ENCODE measurements around the gene FGD5.

FGD5 gene

DNA sequence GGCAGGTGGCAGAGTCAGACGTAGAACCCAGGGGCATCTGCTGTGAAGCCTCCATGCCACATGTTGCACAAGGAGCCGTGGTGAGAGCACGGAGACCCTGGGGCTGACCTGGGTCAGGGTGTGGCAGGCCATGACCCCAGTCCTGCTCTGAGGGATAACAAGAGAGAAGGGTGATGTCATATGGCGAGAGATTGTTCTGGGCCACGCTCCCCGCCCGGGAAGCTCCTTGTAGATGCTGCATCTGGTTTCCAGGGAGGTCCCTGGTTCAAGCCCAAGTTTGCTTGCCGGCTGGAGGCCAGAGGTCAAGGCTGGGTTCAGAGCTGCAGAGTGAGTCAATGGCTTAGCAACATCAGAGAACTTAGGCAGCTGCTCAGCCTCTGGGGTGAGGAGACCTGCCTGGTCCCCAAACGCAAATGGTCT lies 17.3 kb downstream of the FGD5 start:
- H3K4me3 ChIP-seq (ENCODE audit: low read length) = no peak overlapping the region
- no peak for DNase-seq (ENCODE audit: low read depth)
- no peaks in the 10 kb centered on the region for H3K9me3 ChIP-seq (ENCODE audit: control insufficient read depth, low read length)
- no peaks in the 10 kb centered on the region for H3K36me3 ChIP-seq (ENCODE audit: control insufficient read depth, insufficient read depth, low read length, severe bottlenecking)
- H3K9ac ChIP-seq (ENCODE audit: low read length) = no peak overlapping the region
- H3K27me3 ChIP-seq (replicated peaks; ENCODE audit: control insufficient read depth, insufficient read depth, low read length) = peaks cover 12% of the 10 kb centered on the region
- peaks cover 27% of the 10 kb centered on the region for H3K4me1 ChIP-seq (ENCODE audit: control insufficient read depth, insufficient read depth, low read length)

- Histone ChIP-seq H3K4me3 (ENCODE audit: low read length) (no peak overlapping the region), H3K36me3 (ENCODE audit: control insufficient read depth, insufficient read depth, low read length, severe bottlenecking) (no peaks in the 10 kb centered on the region), H3K9ac (ENCODE audit: low read length) (no peak overlapping the region), H3K9me3 (ENCODE audit: control insufficient read depth, low read length) (no peaks in the 10 kb centered on the region), H3K4me1 (ENCODE audit: control insufficient read depth, insufficient read depth, low read length) (peaks cover 27% of the 10 kb centered on the region), H3K27me3 (replicated peaks; ENCODE audit: control insufficient read depth, insufficient read depth, low read length) (no peaks in the 10 kb centered on the region)
- no peak for DNase-seq (ENCODE audit: low read depth)
Observed at GRCh38 chr3:14837186-14837877, 18.6 kb downstream of the FGD5 start.

DNA sequence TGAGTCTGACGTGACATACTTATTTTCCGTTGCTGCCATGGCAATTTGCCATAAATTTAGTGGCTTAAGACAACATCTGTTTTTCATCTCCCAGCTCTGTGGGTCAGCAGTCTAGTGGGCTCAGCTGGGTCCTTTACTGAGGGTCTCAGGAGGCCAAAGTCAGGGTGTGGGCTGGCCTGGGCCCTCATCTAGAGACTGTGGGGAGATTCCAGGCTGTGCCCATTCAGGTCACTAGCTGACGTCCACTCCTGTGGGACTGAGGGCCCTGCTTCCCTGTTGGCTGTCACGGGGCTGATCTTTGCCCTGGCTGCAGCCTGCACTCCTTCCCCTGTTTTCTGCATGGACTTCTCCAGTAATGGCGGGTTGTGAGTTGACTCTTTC lies 19.1 kb downstream of the FGD5 start:
- H3K4me3 ChIP-seq (ENCODE audit: low read length) = no peak overlapping the region
- H3K9ac ChIP-seq (ENCODE audit: low read length) = no peak overlapping the region
- no peak for DNase-seq (ENCODE audit: low read depth)
- H3K4me1 ChIP-seq (ENCODE audit: control insufficient read depth, insufficient read depth, low read length) = peaks cover 27% of the 10 kb centered on the region
- no peaks in the 10 kb centered on the region for H3K9me3 ChIP-seq (ENCODE audit: control insufficient read depth, low read length)
- H3K27me3 ChIP-seq (replicated peaks; ENCODE audit: control insufficient read depth, insufficient read depth, low read length) = no peaks in the 10 kb centered on the region
- H3K36me3 ChIP-seq (ENCODE audit: control insufficient read depth, insufficient read depth, low read length, severe bottlenecking) = no peaks in the 10 kb centered on the region

GRCh38 chr3:14839236-14839635 lies 20.5 kb downstream of the FGD5 start:
- Histone ChIP-seq H3K4me3 (ENCODE audit: low read length) (no peak overlapping the region), H3K9ac (ENCODE audit: low read length) (no peak overlapping the region), H3K9me3 (ENCODE audit: control insufficient read depth, low read length) (no peaks in the 10 kb centered on the region), H3K36me3 (ENCODE audit: control insufficient read depth, insufficient read depth, low read length, severe bottlenecking) (no peaks in the 10 kb centered on the region), H3K27me3 (replicated peaks; ENCODE audit: control insufficient read depth, insufficient read depth, low read length) (no peaks in the 10 kb centered on the region), H3K4me1 (ENCODE audit: control insufficient read depth, insufficient read depth, low read length) (peaks cover 27% of the 10 kb centered on the region)
- no peak for DNase-seq (ENCODE audit: low read depth)

- DNase-seq (ENCODE audit: low read depth) = no peak
- Histone ChIP-seq H3K27me3 (replicated peaks; ENCODE audit: control insufficient read depth, insufficient read depth, low read length) (peaks cover 23% of the 10 kb centered on the region), H3K4me3 (ENCODE audit: low read length) (no peak overlapping the region), H3K9me3 (ENCODE audit: control insufficient read depth, low read length) (no peaks in the 10 kb centered on the region), H3K4me1 (ENCODE audit: control insufficient read depth, insufficient read depth, low read length) (peaks cover 16% of the 10 kb centered on the region), H3K9ac (ENCODE audit: low read length) (no peak overlapping the region), H3K36me3 (ENCODE audit: control insufficient read depth, insufficient read depth, low read length, severe bottlenecking) (no peaks in the 10 kb centered on the region)
Observed at GRCh38 chr3:14841836-14842235, 23.1 kb downstream of the FGD5 start.

- DNase-seq (ENCODE audit: low read depth) = no peak
- Histone ChIP-seq H3K9ac (ENCODE audit: low read length) (no peak overlapping the region), H3K9me3 (ENCODE audit: control insufficient read depth, low read length) (no peaks in the 10 kb centered on the region), H3K4me1 (ENCODE audit: control insufficient read depth, insufficient read depth, low read length) (peaks cover 11% of the 10 kb centered on the region), H3K27me3 (replicated peaks; ENCODE audit: control insufficient read depth, insufficient read depth, low read length) (peaks cover 27% of the 10 kb centered on the region), H3K4me3 (ENCODE audit: low read length) (no peak overlapping the region), H3K36me3 (ENCODE audit: control insufficient read depth, insufficient read depth, low read length, severe bottlenecking) (no peaks in the 10 kb centered on the region)
Observed at GRCh38 chr3:14842277-14842676, 23.5 kb downstream of the FGD5 start.

DNA sequence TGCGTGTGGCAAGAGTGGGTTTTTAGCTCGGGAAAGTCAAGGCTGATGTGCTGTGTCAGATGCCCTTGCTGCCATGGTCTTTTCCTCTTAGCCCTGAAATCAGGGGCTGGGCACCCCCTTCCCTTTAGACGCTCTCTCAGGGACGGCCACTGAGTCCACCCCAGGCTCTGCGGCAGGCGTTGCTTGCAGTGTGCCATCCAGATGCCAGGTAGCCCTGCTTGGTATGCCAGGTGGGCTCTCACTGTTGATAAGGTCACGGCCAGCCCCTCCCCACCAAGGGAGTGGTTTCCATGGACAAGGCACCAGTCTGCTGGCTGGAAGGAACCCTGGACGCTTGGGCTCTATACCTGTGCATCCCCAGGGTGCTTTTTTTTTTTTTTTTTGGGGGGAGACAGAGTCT lies 24.6 kb downstream of the FGD5 start:
- H3K4me1 ChIP-seq (ENCODE audit: control insufficient read depth, insufficient read depth, low read length) = peaks cover under 1% of the 10 kb centered on the region
- no peak overlapping the region for H3K4me3 ChIP-seq (ENCODE audit: low read length)
- no peak for DNase-seq (ENCODE audit: low read depth)
- no peaks in the 10 kb centered on the region for H3K36me3 ChIP-seq (ENCODE audit: control insufficient read depth, insufficient read depth, low read length, severe bottlenecking)
- H3K9me3 ChIP-seq (ENCODE audit: control insufficient read depth, low read length) = no peaks in the 10 kb centered on the region
- peaks cover 36% of the 10 kb centered on the region for H3K27me3 ChIP-seq (replicated peaks; ENCODE audit: control insufficient read depth, insufficient read depth, low read length)
- H3K9ac ChIP-seq (ENCODE audit: low read length) = no peak overlapping the region

DNA sequence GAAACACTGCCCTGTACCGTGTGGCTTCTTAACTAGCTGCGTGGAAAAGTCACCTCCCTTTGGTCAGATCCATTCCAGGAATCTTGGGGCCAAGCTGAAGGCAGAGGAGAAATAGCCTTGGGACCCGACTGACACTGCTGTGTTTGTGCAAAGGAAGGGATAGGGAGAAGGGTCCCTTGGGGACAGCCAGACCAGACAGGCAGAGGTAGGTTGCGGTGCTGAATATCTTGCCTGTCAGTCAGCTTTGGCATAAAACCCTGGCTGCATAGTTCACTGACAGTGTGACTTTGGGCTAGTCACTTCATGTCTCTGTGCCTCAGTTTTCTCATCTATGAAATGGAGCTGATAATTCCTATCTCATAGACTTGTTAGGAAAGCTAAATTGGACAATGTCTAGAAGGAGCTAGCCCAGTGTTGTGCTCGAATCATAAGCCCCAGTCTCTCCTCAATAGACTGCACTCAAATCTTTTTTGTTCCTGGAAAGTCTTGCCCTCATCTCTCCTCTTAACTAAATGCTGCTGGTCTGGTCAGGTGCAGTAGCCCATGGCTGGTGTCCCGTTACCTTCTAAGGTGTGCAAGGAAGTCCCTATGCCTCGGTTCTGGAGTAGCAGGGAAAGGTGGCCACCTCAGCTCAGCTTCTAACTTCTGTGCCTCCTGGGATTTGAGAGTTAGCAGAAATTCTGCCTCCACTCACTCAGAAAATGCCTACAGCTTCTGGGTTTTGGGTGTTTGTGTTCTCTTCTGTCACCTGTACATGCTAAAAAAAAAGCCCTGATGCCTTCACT lies 25.8 kb downstream of the FGD5 start:
- no peaks in the 10 kb centered on the region for H3K9me3 ChIP-seq (ENCODE audit: control insufficient read depth, low read length)
- no peaks in the 10 kb centered on the region for H3K4me1 ChIP-seq (ENCODE audit: control insufficient read depth, insufficient read depth, low read length)
- no peak overlapping the region for H3K4me3 ChIP-seq (ENCODE audit: low read length)
- DNase-seq (ENCODE audit: low read depth) = no peak
- H3K9ac ChIP-seq (ENCODE audit: low read length) = no peak overlapping the region
- peaks cover 48% of the 10 kb centered on the region for H3K27me3 ChIP-seq (replicated peaks; ENCODE audit: control insufficient read depth, insufficient read depth, low read length)
- no peaks in the 10 kb centered on the region for H3K36me3 ChIP-seq (ENCODE audit: control insufficient read depth, insufficient read depth, low read length, severe bottlenecking)

DNA sequence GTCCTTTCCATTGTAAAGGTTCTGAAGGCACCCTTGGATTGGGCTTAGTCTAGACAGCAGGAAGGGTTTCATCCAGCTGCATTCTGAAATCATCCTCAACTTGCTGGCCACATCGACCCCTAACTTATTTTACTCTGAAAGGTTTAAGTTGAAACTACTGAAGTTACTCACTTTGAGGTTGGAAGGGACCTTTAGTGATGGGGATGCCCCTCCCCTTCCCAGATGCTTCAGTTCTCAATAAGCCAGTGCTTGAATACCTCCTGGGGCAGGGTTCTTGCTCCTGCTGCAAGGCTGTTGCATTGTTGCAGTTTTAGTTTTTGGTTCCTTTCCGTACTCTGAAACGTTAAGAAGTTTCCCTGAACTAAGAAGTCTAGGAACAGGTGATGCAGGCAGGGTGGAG lies 26.4 kb downstream of the FGD5 start:
- Histone ChIP-seq H3K36me3 (ENCODE audit: control insufficient read depth, insufficient read depth, low read length, severe bottlenecking) (no peaks in the 10 kb centered on the region), H3K9ac (ENCODE audit: low read length) (no peak overlapping the region), H3K27me3 (replicated peaks; ENCODE audit: control insufficient read depth, insufficient read depth, low read length) (peaks cover 54% of the 10 kb centered on the region), H3K4me1 (ENCODE audit: control insufficient read depth, insufficient read depth, low read length) (no peaks in the 10 kb centered on the region), H3K4me3 (ENCODE audit: low read length) (no peak overlapping the region), H3K9me3 (ENCODE audit: control insufficient read depth, low read length) (no peaks in the 10 kb centered on the region)
- DNase-seq (ENCODE audit: low read depth) = no peak

DNA sequence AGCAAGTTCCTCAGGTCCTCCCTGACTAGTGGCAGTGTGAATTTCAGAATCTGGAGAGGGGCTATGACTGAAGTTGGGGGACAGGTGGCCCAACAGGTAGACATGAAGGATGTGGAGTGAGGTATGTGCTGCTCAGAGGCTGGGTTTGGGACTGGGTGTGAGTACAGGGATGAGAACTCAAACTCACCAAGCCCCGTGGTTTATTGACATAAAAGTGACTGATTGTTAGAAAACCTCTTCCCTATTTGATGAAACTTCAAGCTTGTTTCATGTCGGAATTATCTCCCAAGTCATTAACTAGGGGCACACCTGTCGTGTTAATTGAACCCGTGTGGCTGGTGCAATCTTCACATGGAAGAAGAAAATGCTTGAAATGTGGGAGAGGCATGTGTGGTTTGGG lies 27.1 kb downstream of the FGD5 start:
- H3K27me3 ChIP-seq (replicated peaks; ENCODE audit: control insufficient read depth, insufficient read depth, low read length) = peaks cover 58% of the 10 kb centered on the region

GRCh38 chr3:14846226-14846880 lies 27.6 kb downstream of the FGD5 start:
- Histone ChIP-seq H3K4me1 (ENCODE audit: control insufficient read depth, insufficient read depth, low read length) (no peaks in the 10 kb centered on the region), H3K36me3 (ENCODE audit: control insufficient read depth, insufficient read depth, low read length, severe bottlenecking) (no peaks in the 10 kb centered on the region), H3K4me3 (ENCODE audit: low read length) (no peak overlapping the region), H3K9ac (ENCODE audit: low read length) (no peak overlapping the region), H3K9me3 (ENCODE audit: control insufficient read depth, low read length) (no peaks in the 10 kb centered on the region), H3K27me3 (replicated peaks; ENCODE audit: control insufficient read depth, insufficient read depth, low read length) (peaks cover 61% of the 10 kb centered on the region)
- no peak for DNase-seq (ENCODE audit: low read depth)

More for the DNA sequence above, 27.1 kb downstream of the FGD5 start:
- Histone ChIP-seq H3K4me1 (ENCODE audit: control insufficient read depth, insufficient read depth, low read length) (no peaks in the 10 kb centered on the region), H3K36me3 (ENCODE audit: control insufficient read depth, insufficient read depth, low read length, severe bottlenecking) (no peaks in the 10 kb centered on the region), H3K4me3 (ENCODE audit: low read length) (no peak overlapping the region), H3K9me3 (ENCODE audit: control insufficient read depth, low read length) (no peaks in the 10 kb centered on the region), H3K9ac (ENCODE audit: low read length) (no peak overlapping the region)
- DNase-seq (ENCODE audit: low read depth) = no peak
